HepG2 (cell line): Measurements from ENCODE around the gene VAPA. TPM values are rescaled to one million over a fixed set of nuclear protein-coding genes. Genes with fewer than 3 reads are reported as not detected.

Source experiments
- ATF2 ChIP-seq: sonication (generic); formaldehyde crosslinking; IDR thresholded peaks from 2 replicates; pipeline ENCODE4 v1.4.0; 2020; ENCODE audit warnings: missing genetic modification reagents
- DNMT3B ChIP-seq: conservative IDR thresholded peaks from 2 replicates; pipeline ENCODE4 v1.6.1; 2016; ENCODE audit warnings: missing biosample characterization, control low read depth
- EEA1 ChIP-seq: sonication (generic); formaldehyde crosslinking; IDR thresholded peaks from 2 replicates; pipeline ENCODE4 v1.5.1; 2020; ENCODE audit warnings: mild to moderate bottlenecking, missing genetic modification reagents, borderline replicate concordance
- FOXK1 ChIP-seq: sonication (generic); formaldehyde crosslinking; IDR thresholded peaks from 2 replicates; pipeline ENCODE4 v1.4.0; 2020; ENCODE audit warnings: low read depth, missing genetic modification reagents, borderline replicate concordance
- HHEX ChIP-seq: IDR thresholded peaks from 2 replicates; pipeline ENCODE4 v1.6.1; 2016; ENCODE audit warnings: control low read depth
- KDM2A ChIP-seq: sonication (generic); formaldehyde crosslinking; IDR thresholded peaks from 2 replicates; pipeline ENCODE4 v1.4.0; 2020; ENCODE audit warnings: low read depth, missing genetic modification reagents, borderline replicate concordance
- KDM5A ChIP-seq: fragments of 200-600 bp; sonication (generic); IDR thresholded peaks from 2 replicates; pipeline ENCODE4 v1.7.0; 2018; ENCODE audit warnings: antibody characterized with exemption, mild to moderate bottlenecking, low read length, borderline replicate concordance
- MIXL1 ChIP-seq: IDR thresholded peaks from 2 replicates; pipeline ENCODE4 v1.6.1; 2016
- NFIC ChIP-seq: IDR thresholded peaks from 2 replicates; pipeline ENCODE4 v1.6.1; 2012; ENCODE audit warnings: mild to moderate bottlenecking, low read length, inconsistent platforms
- SAP130 ChIP-seq: IDR thresholded peaks from 2 replicates; pipeline ENCODE4 v1.6.1; 2016; ENCODE audit warnings: low read depth
- SIN3A ChIP-seq: IDR thresholded peaks from 2 replicates; pipeline ENCODE4 v1.6.1; 2011; ENCODE audit warnings: low read depth, mild to moderate bottlenecking, control low read depth, low read length, borderline replicate concordance
- SKI ChIP-seq: fragments of 450-650 bp; IDR thresholded peaks from one replicate; pipeline ENCODE4 v1.6.1; 2018; ENCODE audit warnings: mild to moderate bottlenecking; ENCODE audit not compliant: partially characterized antibody
- SRF ChIP-seq: IDR thresholded peaks from 2 replicates; pipeline ENCODE4 v1.6.1; 2011; ENCODE audit warnings: mild to moderate bottlenecking, low read depth, low read length, moderate library complexity
- TCF7 ChIP-seq: sonication (generic); IDR thresholded peaks from 2 replicates; pipeline ENCODE4 v1.6.1; 2016; ENCODE audit warnings: antibody characterized with exemption, low read depth
- ZBTB21 ChIP-seq: sonication (generic); formaldehyde crosslinking; IDR thresholded peaks from 2 replicates; pipeline ENCODE4 v1.4.0; 2020; ENCODE audit warnings: missing genetic modification reagents
- ZKSCAN5 ChIP-seq: sonication (generic); formaldehyde crosslinking; IDR thresholded peaks from 2 replicates; pipeline ENCODE4 v1.5.1; 2020; ENCODE audit warnings: mild to moderate bottlenecking, missing genetic modification reagents
- ZNF143 ChIP-seq: sonication (generic); formaldehyde crosslinking; IDR thresholded peaks from 2 replicates; pipeline ENCODE4 v1.4.0; 2020; ENCODE audit warnings: missing genetic modification reagents
- ZNF205 ChIP-seq: IDR thresholded peaks from 2 replicates; pipeline ENCODE4 v1.6.1; 2018; ENCODE audit warnings: missing biosample characterization, missing genetic modification reagents
- ZNF570 ChIP-seq: sonication (generic); formaldehyde crosslinking; IDR thresholded peaks from 2 replicates; pipeline ENCODE4 v1.4.0; 2020; ENCODE audit warnings: mild to moderate bottlenecking, missing genetic modification reagents, borderline replicate concordance
- ZNF839 ChIP-seq: sonication (generic); formaldehyde crosslinking; IDR thresholded peaks from 2 replicates; pipeline ENCODE4 v1.4.0; 2020; ENCODE audit warnings: missing genetic modification reagents, mild to moderate bottlenecking, borderline replicate concordance
- ZSCAN12 ChIP-seq: sonication (generic); formaldehyde crosslinking; IDR thresholded peaks from 2 replicates; pipeline ENCODE4 v1.9.0; 2021; ENCODE audit warnings: mild to moderate bottlenecking, missing genetic modification reagents
- polyA plus RNA-seq, 8 experiments: library from polyadenylated mRNA; depleted of rRNA in 3 of 8; stranded (reverse) in 7 of 8; unstranded in 1 of 8; fragments of >200 nt; fragmentation: Illumina TruSeq in 4 of 8; extraction: Trizol in 4 of 8; gene quantifications; 2 replicates each; pipeline versions ENCODE4 v1.2.1 to v1.2.3, GENCODE V29; 2011 to 2016; ENCODE audit warnings: low read depth in 4 of 8, missing spikeins in 1 of 8, mixed read lengths in 1 of 8; ENCODE audit not compliant: insufficient read depth in 1 of 8
- total RNA-seq, 5 experiments: library from RNA; depleted of rRNA; stranded (reverse); fragments of >200 nt; fragmentation: Illumina TruSeq; extraction: Trizol; gene quantifications; 2 replicates each; pipeline ENCODE4 v1.2.3, GENCODE V29; 2016; ENCODE audit warnings: low read depth in 1 of 5
- TF ChIP-seq, protein P1 (sequence below): IDR thresholded peaks from 2 replicates; pipeline ENCODE4 v1.6.1; 2016; ENCODE audit warnings: low read depth, control low read depth
- TF ChIP-seq, protein P2 (sequence below): sonication (generic); formaldehyde crosslinking; IDR thresholded peaks from 2 replicates; pipeline ENCODE4 v1.5.0; 2020; ENCODE audit warnings: missing genetic modification reagents
- TF ChIP-seq, protein P3 (sequence below): IDR thresholded peaks from 2 replicates; pipeline ENCODE4 v1.6.1; 2016; ENCODE audit warnings: low read depth
- TF ChIP-seq, protein P4 (sequence below): sonication (generic); formaldehyde crosslinking; IDR thresholded peaks from 2 replicates; pipeline ENCODE4 v1.5.1; 2020; ENCODE audit warnings: mild to moderate bottlenecking, missing genetic modification reagents

VAPA gene
- total and polyA plus RNA-seq, 2 of the 13 experiments (the other 11 are each of a cell fraction or from before 2014, with no cell fraction given), result 167 to 294 TPM

- TF ChIP-seq, protein P1, sequence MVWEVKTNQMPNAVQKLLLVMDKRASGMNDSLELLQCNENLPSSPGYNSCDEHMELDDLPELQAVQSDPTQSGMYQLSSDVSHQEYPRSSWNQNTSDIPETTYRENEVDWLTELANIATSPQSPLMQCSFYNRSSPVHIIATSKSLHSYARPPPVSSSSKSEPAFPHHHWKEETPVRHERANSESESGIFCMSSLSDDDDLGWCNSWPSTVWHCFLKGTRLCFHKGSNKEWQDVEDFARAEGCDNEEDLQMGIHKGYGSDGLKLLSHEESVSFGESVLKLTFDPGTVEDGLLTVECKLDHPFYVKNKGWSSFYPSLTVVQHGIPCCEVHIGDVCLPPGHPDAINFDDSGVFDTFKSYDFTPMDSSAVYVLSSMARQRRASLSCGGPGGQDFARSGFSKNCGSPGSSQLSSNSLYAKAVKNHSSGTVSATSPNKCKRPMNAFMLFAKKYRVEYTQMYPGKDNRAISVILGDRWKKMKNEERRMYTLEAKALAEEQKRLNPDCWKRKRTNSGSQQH (CRISPR knock-in tag), result no peak
- TF ChIP-seq TCF7, result peak; percentile 28; the same call in 1 of the 2 replicates
- TF ChIP-seq, protein P2, sequence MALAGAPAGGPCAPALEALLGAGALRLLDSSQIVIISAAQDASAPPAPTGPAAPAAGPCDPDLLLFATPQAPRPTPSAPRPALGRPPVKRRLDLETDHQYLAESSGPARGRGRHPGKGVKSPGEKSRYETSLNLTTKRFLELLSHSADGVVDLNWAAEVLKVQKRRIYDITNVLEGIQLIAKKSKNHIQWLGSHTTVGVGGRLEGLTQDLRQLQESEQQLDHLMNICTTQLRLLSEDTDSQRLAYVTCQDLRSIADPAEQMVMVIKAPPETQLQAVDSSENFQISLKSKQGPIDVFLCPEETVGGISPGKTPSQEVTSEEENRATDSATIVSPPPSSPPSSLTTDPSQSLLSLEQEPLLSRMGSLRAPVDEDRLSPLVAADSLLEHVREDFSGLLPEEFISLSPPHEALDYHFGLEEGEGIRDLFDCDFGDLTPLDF (CRISPR knock-in tag), result no peak
- no peak for TF ChIP-seq ZKSCAN5 (CRISPR knock-in tag)
- TF ChIP-seq NFIC, result no peak
- TF ChIP-seq MIXL1 (CRISPR knock-in tag), result no peak
- TF ChIP-seq, protein P3, sequence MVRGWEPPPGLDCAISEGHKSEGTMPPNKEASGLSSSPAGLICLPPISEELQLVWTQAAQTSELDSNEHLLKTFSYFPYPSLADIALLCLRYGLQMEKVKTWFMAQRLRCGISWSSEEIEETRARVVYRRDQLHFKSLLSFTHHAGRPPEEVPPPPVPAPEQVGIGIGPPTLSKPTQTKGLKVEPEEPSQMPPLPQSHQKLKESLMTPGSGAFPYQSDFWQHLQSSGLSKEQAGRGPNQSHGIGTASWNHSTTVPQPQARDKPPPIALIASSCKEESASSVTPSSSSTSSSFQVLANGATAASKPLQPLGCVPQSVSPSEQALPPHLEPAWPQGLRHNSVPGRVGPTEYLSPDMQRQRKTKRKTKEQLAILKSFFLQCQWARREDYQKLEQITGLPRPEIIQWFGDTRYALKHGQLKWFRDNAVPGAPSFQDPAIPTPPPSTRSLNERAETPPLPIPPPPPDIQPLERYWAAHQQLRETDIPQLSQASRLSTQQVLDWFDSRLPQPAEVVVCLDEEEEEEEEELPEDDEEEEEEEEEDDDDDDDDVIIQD (CRISPR knock-in tag), result peak; percentile 98; the same call in 1 of the 2 replicates
- TF ChIP-seq ZNF205 (CRISPR knock-in tag), result no peak
- no peak for TF ChIP-seq EEA1 (CRISPR knock-in tag)
- TF ChIP-seq KDM2A (CRISPR knock-in tag), result no peak
- no peak for TF ChIP-seq DNMT3B (CRISPR knock-in tag)
- TF ChIP-seq SIN3A, result no peak
- 0 out of 2 replicates have a peak, but pooled peaks have one; percentile 39 for TF ChIP-seq ATF2 (CRISPR knock-in tag)
- TF ChIP-seq, protein P4, sequence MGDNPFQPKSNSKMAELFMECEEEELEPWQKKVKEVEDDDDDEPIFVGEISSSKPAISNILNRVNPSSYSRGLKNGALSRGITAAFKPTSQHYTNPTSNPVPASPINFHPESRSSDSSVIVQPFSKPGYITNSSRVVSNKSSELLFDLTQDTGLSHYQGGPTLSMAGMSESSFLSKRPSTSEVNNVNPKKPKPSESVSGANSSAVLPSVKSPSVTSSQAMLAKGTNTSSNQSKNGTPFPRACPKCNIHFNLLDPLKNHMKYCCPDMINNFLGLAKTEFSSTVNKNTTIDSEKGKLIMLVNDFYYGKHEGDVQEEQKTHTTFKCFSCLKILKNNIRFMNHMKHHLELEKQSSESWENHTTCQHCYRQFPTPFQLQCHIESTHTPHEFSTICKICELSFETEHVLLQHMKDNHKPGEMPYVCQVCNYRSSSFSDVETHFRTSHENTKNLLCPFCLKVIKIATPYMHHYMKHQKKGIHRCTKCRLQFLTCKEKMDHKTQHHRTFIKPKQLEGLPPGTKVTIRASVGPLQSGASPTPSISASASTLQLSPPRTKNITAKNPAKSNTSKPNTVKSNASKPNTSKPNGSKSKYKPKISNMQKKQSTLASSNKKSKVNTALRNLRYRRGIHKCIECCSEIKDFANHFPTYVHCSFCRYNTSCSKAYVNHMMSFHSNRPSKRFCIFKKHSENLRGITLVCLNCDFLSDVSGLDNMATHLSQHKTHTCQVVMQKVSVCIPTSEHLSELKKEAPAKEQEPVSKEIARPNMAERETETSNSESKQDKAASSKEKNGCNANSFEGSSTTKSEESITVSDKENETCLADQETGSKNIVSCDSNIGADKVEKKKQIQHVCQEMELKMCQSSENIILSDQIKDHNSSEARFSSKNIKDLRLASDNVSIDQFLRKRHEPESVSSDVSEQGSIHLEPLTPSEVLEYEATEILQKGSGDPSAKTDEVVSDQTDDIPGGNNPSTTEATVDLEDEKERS (CRISPR knock-in tag), result no peak
- TF ChIP-seq ZNF839 (CRISPR knock-in tag), result no peak
- TF ChIP-seq FOXK1 (CRISPR knock-in tag), result no peak
- TF ChIP-seq ZSCAN12, result no peak
- TF ChIP-seq ZNF143 (CRISPR knock-in tag), result no peak
- TF ChIP-seq SKI, result no peak
- TF ChIP-seq ZNF570 (CRISPR knock-in tag), result no peak
- peak; percentile 27; the same call in 1 of the 2 replicates for TF ChIP-seq SAP130 (CRISPR knock-in tag)
- TF ChIP-seq ZBTB21 (CRISPR knock-in tag), result peak; percentile 38; the same call in 1 of the 2 replicates
- no peak for TF ChIP-seq KDM5A
- no peak for TF ChIP-seq SRF
- TF ChIP-seq HHEX (CRISPR knock-in tag), result no peak
These were observed 36.0 kb downstream of the VAPA start (continued) for GRCh38 chr18:9949861-9950260.
